Left forelimb (tissue), 1 donor: ENCODE results near the gene MGMT.

Experiments used
- DNase-seq: peaks from one replicate; pipeline ENCODE4 v3.0.0-alpha.2; 2018; ENCODE audit warnings: low spot score

The MGMT gene

DNA sequence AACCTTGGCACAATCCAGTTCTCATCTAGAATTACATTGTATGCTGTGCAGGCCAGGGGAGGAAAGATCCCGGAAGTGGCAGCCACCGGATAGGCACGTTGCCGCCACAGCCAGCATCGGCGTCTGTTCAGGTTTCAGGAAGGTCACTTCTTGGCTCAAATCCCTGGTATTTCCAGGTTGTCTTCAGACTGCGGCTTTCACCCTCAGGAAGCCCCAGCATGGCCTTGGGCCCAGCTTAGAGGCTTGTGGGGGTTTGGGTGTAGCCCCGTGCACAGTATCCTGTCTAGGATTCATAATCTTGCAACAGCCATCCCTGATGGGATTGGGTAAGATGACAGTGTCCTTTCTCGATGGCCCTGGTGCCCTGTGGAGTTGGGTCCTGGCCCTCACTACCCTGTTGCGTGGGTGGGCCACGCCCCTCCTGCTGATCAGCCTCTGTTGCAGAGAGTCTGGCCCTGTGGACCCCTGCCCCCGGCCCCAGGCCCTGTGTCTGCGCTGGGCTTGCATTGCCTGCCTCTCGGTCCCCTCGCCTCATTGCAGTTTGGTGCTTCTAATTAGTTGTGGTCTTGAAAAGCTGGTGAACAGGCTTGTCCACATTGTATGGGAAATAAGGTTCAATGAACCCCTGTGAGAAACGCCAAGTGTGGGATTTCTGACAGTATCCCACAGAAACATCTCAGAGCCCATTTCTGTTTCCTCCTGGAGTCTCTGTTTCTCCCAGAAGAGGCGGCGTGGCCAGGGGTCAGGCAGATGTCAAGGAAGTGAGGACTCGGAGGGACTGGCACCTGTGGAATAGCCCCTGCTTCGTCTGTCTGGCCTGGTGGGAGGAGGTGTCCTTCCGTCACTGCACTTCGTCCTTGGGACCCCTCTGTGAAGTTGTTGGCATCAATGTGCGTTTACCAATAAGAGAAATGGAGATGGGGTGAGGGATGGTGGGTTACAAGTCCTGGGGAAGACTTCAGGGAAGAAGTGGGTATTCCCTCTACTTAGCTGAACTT is 77.5 kb downstream of the MGMT start:
- DNase-seq, result no peak

DNA sequence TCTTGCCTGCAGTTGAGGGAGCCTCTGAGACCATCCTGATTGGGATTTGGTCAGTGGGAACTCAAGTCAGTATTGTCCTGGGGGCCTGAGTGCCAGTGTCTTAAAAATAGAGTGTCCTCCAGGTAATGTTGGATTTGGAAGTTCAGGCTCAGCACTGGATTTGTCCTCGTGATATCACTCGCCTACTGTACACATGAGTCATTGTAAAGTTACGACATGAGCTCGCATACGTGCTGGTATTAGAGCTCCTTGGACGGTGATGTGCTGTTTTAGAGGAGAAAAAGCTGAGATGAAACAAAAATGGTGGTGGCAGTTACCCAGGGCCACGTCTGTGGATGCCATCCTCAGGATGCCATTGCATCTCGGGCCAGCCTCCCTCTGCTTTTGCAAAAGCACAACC is 78.2 kb downstream of the MGMT start:
- no peak for DNase-seq

DNA sequence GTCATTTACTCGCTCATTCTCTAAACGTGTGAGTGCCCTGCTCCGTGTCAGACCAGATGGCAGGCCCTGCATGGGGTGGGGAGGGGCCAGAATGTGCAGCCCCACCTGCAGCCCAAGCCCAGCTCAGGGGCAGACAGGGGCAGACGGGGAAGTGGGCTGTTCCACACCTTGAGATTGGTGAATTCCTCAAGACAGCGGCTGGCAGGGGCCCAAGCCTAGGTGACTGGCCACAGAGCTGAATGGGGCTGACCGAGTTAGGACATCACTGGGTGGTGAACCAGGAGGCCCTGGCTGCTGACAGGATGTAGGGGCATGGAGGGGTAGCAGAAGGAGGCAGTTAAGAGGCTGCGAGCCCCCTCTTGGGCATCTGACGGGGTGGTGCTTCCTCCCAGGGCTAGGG is 79.1 kb downstream of the MGMT start:
- no peak for DNase-seq

DNA sequence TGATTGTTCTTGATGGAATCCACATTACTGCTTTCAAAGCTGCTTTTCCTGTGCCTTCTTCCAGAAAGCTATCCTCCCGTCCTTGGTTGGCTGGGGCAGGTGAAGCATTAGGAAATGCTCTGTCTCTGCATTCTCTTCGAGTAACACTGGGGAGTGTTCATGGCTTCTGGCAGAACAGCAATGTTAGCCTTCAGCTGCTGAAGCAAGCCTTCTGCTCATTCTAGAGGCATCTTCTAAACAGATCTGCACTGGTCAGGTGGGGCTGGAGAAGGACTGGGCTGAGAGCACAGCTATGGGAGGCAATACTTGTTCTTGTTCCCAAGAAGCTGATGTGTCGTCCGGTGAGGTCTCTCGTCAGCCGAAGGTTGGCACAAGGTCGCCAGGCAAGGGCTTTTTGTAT is 80.6 kb downstream of the MGMT start:
- DNase-seq, result peak; percentile 62

DNA sequence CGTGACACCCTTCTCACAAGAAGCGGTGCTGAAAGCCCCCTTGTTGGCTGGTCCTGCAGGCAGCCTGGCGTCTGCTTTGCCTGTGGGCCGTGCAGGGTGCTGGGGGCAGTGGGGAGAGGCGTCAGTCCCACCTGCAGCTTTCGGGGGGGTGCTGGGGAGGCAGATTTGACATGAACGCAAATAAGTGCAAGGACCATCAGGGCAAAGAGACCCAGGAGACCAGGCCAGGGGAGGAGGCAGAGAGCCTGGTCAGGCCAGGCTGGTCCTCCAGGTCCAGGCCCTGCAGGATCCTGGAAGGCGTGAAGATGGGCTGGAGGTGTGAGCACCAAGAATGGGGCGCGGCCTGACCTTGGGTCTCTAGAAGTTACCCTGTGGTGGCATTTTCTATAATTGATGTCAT is 81.6 kb downstream of the MGMT start:
- peak; percentile 57 for DNase-seq

DNA sequence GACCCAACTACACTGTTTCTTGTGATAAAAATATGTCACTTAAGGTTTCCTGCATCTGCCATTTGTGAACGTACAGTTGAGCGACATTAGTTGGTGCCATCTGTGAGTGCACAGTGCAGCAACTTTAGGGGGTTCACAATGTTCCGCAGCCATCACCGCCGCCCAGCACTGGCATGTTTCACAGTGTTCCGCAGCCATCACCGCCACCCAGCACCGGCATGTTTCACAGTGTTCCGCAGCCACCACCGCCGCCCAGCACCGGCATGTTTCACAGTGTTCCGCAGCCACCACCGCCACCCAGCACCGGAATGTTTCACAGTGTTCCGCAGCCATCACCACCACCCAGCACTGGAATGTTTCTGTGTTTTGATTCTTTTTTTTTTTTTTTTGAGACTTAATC is 83.0 kb downstream of the MGMT start:
- DNase-seq, result no peak

DNA sequence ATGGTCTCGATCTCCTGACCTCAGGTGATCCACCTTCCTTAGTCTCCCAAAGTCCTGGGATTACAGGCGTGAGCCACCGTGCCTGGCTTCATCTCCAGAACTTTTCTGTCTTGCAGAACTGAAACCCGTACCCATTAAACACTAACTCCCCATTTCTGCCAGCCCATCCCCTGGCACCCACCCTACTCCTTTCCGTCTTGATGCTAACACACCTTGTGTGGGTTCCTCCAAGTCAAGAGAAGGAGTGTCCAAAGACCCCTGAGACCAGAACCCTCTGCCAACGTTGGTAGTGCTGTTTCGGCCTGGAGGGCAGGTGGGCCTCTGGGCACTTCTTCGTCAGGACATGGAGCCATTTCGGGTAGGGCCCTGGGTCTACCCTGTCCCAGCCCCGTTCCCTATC is 83.6 kb downstream of the MGMT start:
- no peak for DNase-seq

DNA sequence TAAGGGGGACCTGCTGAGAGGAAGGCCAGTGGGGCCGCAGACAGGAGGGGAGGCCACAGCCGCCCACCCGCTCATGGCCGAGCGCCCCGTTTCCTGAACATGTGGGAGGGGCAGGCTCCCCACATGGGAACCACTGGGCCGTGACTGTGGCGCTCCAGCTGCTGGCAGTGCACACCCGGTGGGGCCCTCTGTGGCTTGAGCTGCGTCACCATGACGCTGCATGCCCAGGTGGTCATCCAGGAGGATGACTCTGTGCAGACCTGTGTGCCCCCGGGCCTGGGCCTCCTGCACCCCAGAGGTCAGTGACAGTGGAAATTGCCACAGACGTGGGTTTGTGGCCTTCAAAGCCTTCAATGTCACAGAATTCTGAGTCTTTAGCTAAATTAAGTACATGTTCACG is 85.1 kb downstream of the MGMT start:
- DNase-seq, result no peak

DNA sequence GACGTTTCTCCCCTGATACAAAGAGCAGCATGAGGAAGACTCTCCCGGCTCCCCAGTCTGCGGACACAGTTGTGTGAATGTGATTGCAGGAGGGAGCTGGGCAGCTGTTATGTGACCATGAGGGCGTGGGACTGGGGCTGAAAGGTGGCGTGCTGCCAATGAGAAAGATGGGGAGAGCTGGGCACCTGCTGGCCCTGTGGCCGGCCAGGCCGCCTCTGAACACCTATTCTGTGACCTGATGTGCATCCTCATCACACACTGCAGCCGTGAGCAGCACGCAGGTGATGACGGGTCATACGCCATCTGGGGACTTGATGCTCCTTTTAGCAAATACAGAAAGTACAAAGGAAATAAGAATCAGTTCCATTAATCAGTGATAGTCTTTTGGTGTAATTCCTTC is 86.9 kb downstream of the MGMT start:
- DNase-seq, result no peak

DNA sequence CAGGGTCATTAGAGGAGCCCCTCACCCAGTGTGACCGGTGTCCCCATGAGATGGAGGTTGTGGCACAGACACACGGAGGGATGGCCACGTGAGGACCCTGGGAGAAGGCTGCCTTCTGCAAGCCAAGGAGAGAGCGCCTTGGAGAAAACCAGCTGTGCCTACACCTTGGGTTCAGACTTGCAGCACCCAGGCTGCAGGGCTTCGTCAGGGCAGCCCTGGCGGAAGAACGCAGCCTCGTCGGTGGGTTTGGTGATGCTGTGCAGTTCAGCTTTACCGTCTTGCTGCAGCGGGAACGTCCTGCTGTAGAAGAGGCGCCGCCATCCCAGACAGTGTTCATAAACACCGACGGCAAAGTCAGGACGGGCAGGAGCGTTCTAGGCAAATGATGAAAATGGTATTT is 89.3 kb downstream of the MGMT start:
- DNase-seq, result no peak

DNA sequence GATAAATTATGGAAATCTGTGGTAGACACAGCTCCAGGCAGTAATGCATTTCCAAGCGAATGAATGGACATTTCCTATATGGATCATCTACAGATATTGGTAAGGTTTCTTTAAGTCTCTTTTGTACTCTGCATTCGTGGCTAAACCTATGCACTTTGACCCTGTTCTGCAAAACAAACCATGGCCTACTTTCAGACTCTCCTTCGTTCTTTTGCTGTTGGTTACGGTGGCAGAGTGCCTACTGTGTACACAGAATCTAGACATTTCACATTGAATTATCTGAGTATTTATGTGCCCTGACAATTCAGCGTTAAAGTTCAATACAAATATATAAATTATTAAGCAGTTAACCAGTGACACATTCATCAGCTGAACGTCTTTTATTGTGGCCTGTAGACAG is 93.3 kb downstream of the MGMT start:
- no peak for DNase-seq

DNA sequence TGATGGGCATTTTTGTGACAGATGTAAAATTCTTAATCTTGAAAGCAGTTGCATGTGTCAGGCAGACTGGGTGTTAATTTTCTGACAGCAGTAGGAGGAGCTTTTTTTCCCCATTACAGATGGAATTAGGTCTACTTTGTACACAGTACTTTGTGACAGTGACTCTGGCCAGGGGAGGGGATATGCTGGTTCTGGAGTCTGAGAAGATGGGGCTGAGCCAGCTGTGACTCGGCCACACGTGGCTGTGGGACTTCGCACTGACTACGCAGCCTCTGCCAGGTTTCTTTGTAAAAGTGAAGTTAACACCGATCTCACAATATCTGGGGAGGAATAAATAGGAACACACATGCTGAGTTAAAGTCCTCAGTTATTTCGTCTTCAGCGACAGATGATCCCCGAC is 95.4 kb downstream of the MGMT start:
- DNase-seq, result no peak

DNA sequence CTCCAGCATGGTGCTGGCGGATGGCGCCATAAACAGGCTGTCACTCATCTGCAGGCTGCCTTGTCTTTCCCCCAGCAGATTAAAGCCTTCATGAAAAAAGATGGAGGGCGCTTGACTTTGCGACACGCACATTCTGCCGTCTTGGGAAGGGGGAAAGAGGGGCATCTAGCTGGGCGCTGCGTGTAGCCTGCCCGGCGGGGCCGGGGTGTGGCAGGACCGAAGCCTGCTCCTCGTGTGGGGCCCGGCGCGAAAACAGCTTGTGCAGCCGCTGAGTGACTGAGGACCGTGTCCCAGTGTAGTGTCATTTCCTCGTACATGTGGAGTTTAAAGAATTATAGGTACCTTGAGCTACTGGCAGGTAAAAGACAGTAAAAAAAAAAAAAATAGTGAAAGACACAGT is 97.9 kb downstream of the MGMT start:
- no peak for DNase-seq

DNA sequence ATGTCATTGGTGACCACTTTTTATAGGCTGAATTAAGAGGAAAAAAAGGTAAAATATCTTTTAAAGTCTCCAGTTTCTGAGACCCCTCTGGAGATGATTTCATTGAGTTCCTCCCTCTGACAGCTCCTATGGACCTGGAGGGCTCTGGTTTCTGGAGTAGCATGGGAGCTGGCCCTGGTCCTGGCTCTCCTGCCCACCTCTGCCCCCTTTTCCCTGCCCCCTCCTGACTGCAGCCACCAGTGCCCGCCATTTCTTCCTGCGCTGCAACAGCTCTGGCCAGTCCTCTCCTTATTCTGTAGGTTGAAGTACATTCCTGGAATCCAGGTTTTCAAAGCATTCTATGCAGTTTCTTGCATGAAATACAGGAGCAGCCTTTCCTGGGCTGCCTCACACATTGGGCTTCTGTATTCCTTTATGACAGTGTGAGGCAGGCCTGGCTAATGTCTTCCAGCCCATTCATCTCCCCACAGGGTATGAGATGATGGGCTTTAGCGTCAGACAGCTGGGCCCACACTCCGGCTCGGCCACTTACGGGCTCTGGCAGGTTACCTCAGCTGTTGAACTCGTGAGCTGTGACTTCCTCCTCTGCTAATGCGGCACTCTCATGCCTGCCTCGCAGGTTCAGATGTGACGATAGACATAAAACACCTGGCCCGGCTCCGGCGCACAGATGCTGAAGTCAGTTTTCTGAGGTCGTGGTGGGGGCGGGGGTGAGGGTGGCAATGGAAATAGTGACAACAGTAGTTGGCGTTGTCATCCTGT is 101.7 kb downstream of the MGMT start:
- no peak for DNase-seq

DNA sequence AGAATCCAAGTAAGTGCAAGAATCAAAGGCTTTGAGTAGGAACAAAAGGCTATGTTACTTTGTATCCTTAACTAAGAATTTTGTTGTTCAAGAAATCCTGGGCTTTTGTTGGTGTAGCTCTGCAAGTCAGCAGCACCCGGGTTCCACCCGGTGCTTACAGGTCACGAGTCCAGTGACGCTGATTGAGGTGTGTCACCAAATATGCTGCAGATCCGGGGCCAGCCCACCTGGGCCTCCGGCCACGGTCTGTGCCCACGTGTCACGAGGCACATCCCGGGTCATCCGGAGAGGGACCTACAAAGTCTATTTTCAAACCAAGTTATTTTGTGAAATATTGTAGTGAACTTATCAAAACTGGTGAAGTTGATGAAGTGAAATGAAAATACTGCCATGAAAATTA is 103.1 kb downstream of the MGMT start:
- DNase-seq, result no peak

DNA sequence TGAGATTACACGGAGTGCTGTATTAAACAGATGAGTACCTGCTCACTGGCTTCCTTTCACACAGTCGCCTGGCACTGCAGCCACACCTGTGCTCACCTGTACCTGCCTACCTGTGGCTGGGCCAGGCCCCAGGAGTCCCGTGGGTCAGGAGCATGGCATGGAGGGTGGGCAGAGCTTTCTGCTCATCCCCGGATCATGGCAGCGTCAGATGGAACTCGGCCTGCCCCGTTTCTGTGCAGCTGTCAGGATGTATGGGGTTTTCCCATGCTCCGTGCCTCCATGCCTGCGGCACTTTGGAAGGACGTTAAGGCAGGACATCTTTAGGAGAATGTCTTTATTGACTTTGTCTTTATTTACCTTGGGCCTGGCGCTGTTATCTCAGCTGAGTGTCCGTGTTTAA is 112.2 kb downstream of the MGMT start:
- no peak for DNase-seq

DNA sequence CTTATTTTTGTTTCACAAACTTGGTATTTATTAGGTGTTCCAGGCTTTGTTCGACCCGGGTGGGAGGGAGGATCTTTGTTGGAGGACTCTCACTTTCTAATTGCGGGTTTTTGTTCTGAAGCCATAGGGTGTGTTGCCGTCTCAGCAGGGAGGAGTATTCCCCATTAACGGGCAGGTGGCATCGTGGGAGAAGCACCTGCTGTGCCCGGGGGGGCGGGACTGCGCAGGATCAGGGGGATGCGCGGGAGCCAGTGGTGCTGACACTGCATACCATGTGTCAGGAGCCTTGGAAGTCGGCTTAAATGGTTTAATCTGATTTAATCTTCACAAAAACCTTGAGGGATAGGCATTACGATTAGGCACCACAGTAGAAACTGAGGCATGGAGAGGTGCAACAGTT is 113.0 kb downstream of the MGMT start:
- DNase-seq, result no peak

DNA sequence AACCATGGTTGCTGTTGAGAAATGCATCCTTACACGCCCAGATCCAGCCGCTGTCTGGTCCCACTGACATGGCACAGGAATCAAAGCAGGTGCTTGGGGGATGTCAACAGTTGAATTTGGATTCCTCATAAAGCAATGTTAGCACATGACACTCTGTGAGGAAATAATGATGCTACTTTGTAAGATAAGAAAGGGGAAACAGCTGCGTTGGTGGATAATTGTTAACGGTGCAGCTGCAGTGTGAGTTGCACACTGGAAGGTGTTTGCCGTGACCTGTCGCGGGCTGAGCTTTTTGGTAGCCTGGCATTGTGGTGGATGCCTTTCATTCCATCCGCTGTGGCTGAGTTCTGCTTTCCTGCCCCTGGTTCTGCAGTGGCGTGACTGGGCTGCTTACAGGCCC is 113.9 kb downstream of the MGMT start:
- no peak for DNase-seq

DNA sequence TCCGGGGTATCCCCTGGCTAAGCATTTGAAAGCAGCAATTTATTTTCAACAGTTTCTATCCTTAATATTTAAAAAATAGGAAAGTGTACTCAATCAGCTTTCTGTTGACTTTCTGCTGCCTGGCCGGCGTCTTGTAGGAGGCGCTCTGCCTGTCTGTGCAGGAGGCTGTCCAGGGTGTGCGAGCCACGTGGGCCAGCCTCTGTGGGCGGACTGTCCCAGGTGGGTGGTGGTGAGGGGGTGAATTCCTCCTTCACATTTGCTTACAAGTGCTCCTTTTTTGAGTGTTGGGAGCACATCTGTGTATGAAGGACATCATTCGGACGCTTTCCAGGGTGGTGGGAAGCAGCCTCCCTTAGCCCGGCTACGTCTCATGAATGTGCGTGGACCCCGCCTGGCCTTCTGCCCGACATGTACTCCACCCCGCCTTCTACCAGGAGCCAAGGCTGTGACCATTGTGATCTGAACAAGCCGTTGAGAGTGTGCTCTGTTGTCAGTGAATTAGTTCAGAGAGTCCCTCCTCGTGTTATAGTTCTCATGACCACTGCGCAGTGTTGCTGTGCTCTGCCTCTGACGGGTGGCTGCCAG is 114.9 kb downstream of the MGMT start:
- DNase-seq, result no peak

DNA sequence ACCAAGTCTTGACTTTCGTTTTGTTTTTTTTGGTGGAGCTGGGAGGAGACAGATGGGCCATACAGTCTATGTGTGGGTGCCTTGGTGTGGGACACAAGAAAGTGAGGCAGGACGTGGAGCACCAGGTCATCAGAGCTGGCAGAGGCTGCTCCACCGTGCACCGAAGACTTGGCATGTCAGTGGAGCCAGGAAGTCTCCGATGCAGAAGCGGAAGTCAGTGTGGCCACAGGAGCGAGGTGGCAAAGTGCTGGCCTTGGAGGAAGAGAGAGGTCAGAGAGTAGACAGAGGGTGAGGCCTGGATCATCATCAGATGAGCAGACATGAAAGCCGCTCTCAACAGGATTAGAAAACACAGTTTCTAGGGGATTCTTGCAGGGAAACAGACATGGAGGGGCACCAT is 116.8 kb downstream of the MGMT start:
- no peak for DNase-seq

DNA sequence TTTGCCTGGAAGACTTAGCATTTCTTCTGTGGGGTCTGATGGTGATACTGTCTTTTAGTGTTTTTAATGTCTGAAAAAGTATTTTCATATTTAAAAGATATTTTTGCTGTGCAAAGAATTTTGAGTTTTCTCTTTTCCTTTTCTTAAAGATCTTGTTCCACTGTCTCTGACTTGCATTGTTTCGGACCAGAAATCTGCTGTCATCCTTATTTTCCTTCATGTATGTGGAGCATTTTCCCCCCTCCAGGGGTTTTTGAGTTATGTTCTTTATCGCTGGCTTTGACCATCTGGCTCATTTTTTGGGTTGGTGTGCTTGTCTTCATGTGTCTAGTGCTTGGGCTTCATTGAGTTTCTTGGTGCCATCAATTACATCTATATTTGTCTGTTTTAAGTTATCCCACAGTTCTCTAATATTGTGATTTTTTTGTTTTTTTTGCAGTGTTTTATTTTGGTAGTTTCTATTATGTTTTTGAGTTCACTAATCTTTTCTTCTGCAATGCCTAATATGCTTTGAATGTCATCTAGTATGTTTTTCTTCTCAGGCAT is 119.9 kb downstream of the MGMT start:
- DNase-seq, result no peak

DNA sequence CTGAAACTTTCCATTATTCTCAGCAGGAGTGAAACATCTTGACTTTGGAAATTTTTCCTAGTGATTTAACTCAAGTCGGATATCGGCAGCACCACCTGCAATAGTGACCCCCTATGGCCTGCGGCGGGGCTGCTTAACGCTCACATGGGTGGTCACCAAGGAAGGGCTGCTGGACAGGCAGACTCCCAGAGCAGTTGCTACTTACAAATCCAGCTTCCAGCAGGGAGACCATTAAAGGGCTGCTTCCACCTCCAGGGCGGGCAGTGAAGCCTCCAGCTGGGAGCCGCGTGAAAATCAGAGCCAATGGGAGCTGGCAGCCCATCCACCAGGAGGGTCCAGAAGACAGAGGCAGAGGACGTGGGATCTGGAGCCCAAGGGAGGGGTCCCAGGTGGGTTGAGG is 122.5 kb downstream of the MGMT start:
- DNase-seq, result no peak

DNA sequence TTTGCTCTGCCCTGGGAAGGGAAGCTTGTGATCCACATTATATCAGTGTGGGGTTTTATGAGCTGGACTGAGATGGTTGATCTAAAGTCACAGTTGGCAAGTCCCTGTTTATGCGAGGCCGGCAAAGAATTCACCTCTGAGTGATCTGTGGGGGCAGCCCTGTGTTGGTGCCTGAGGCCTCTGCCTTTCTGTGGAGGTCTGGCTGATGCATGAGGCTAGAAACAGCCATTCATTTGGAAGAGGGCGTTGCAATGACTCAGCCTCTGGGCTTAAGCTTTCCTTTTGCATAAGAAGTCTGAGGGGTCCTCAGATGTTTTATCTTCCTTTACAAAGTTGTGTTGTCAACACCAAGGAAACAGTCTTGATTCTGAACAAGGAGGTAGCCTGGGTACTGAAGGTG is 126.9 kb downstream of the MGMT start:
- DNase-seq, result no peak
